22Rv1 (cell line): ENCODE measurements around the gene KRT23.

Experiments
- H3K27ac ChIP-seq: fragments of 450-650 bp; 2 replicates; pipeline ENCODE4 v1.5.1; 2017
- CTCF ChIP-seq: fragments of 450-650 bp; IDR thresholded peaks from 2 replicates; pipeline ENCODE4 v1.5.1; 2017; ENCODE audit warnings: mild to moderate bottlenecking
- ZFX ChIP-seq: fragments of 450-650 bp; IDR thresholded peaks from 2 replicates; pipeline ENCODE4 v1.6.1; 2017; ENCODE audit warnings: antibody characterized with exemption, borderline replicate concordance

KRT23 gene

GRCh38 chr17:40883626-40884334, 53.7 kb downstream of the KRT23 start:
- TF ChIP-seq CTCF = no peak
- no peak for TF ChIP-seq ZFX
- H3K27ac ChIP-seq = no peak overlapping the region

- no peak overlapping the region for H3K27ac ChIP-seq
- TF ChIP-seq CTCF (no peak), ZFX (no peak)
Measured at GRCh38 chr17:40883031-40883430, 54.4 kb downstream of the KRT23 start.

GRCh38 chr17:40879026-40879425, 58.4 kb downstream of the KRT23 start:
- TF ChIP-seq ZFX (no peak), CTCF (no peak)
- H3K27ac ChIP-seq = no peak overlapping the region

GRCh38 chr17:40878044-40878443, 59.4 kb downstream of the KRT23 start:
- TF ChIP-seq ZFX = no peak
- no peak for TF ChIP-seq CTCF
- H3K27ac ChIP-seq = no peak overlapping the region

GRCh38 chr17:40873801-40874200, 63.6 kb downstream of the KRT23 start:
- no peak for TF ChIP-seq ZFX
- TF ChIP-seq CTCF = no peak
- H3K27ac ChIP-seq = no peak overlapping the region

- no peak for TF ChIP-seq ZFX
- no peak for TF ChIP-seq CTCF
- H3K27ac ChIP-seq = no peak overlapping the region
Measured at GRCh38 chr17:40873255-40873654, 64.2 kb downstream of the KRT23 start.
